Transverse colon (tissue), 4 donors: ENCODE data around the gene C20orf96.

Source experiments
- CTCF ChIP-seq, 5 experiments: fragments of 200-600 bp in 3 of 5; fragments of 450-650 bp in 2 of 5; sonication (generic) in 3 of 5; IDR thresholded peaks; 1 replicate in 2 of 5; 2 replicates in 3 of 5; pipeline ENCODE4 v1.5.1; 2016 to 2017; ENCODE audit warnings: antibody characterized with exemption in 5 of 5, inconsistent platforms in 3 of 5, mild to moderate bottlenecking in 2 of 5, moderate library complexity in 1 of 5
- EP300 ChIP-seq: sonication (generic); formaldehyde crosslinking; IDR thresholded peaks from one replicate; pipeline ENCODE4 v1.6.1; 2017; ENCODE audit warnings: antibody characterized with exemption, low read depth
- POLR2A ChIP-seq: fragments of 450-650 bp; IDR thresholded peaks from one replicate; pipeline ENCODE4 v1.6.1; 2016; ENCODE audit warnings: antibody characterized with exemption, mild to moderate bottlenecking, moderate library complexity
- POLR2AphosphoS5 ChIP-seq, 3 donors: sonication (generic); formaldehyde crosslinking; IDR thresholded peaks; one replicate each; pipeline ENCODE4 v1.6.1; 2016; ENCODE audit warnings: antibody characterized with exemption in 3 of 3

- no peak for TF ChIP-seq CTCF (IDR thresholded peaks at IDR 0.05)
- TF ChIP-seq POLR2A: no peak
- TF ChIP-seq EP300: no peak
- no peak for TF ChIP-seq POLR2AphosphoS5 (IDR thresholded peaks at IDR 0.05)
Measured at GRCh38 chr20:309841-310644, 19.5 kb upstream of the C20orf96 start.
